HepG2 (cell line): ENCODE data around the gene TNNT3. TPM values are rescaled to one million over a fixed set of nuclear protein-coding genes. Genes with fewer than 3 reads are reported as not detected.

Experiments used
- ATAC-seq: fragments of 200-7000 bp; cut with Tn5 transposase; 3 replicates; pipeline ENCODE4 v1.9.1; 2020; ENCODE audit warnings: mild to moderate bottlenecking, moderate library complexity
- BruUV-seq: library from RNA; stranded (reverse); fragments of 400-500 nt; replicated peaks from 2 replicates; lab custom pipeline; 2021; lab: Mats Ljungman, UMichigan
- CTCF ChIA-PET: fragments of 300-600 bp; formaldehyde crosslinking; extraction: SDS; loops from one replicate; lab custom pipeline; 2021; ENCODE audit warnings: low total read pairs, inconsistent platforms, low intra/inter-chr PET ratio; lab: Yijun Ruan, JAX
- POLR2A ChIA-PET: fragments of 350-600 bp; sonication (Branson Sonifier 250); formaldehyde crosslinking; loops from one replicate; lab custom pipeline; 2020; ENCODE audit warnings: antibody characterized with exemption, inconsistent platforms; lab: Yijun Ruan, JAX
- DNase-seq: peaks from one replicate; pipeline ENCODE4 v3.0.0-alpha.2; 2015; ENCODE audit warnings: low spot score
- FAIRE-seq: peaks from 3 replicates; lab custom pipeline; 2011; peaks lifted over from hg19 to GRCh38; lab: Jason Lieb, UNC
- H2AFZ ChIP-seq: one replicate; pipeline ENCODE4 v1.6.1; 2011; ENCODE audit warnings: low read length, inconsistent platforms
- H3K27ac ChIP-seq: fragments of 300-600 bp; 3 replicates; pipeline ENCODE4 v1.8.0; 2011; ENCODE audit warnings: mixed run types, mild to moderate bottlenecking, mixed read lengths, low read length, inconsistent platforms; ENCODE audit not compliant: insufficient read depth; ENCODE audit errors: extremely low read length
- H3K27me3 ChIP-seq, 2 experiments: fragments of 200-600 bp in 1 of 2; 2 replicates in 1 of 2; 3 replicates in 1 of 2; pipeline versions ENCODE4 v1.6.0 to v1.8.0; 2011; ENCODE audit warnings: low read length in 2 of 2, mild to moderate bottlenecking in 2 of 2, moderate library complexity in 2 of 2, inconsistent platforms in 1 of 2; ENCODE audit not compliant: insufficient read depth in 2 of 2, control insufficient read depth in 1 of 2
- H3K36me3 ChIP-seq, 2 experiments: fragments of 200-600 bp in 1 of 2; replicated peaks in 1 of 2; 2 replicates in 1 of 2; 3 replicates in 1 of 2; pipeline versions ENCODE4 v1.5.1 to v1.8.0; 2011; ENCODE audit warnings: low read length in 2 of 2, inconsistent platforms in 1 of 2; ENCODE audit not compliant: insufficient read depth in 2 of 2, control insufficient read depth in 1 of 2
- H3K4me1 ChIP-seq: 2 replicates; pipeline ENCODE4 v1.5.1; 2012; ENCODE audit warnings: low read length, inconsistent platforms; ENCODE audit not compliant: insufficient read depth
- H3K4me2 ChIP-seq: 2 replicates; pipeline ENCODE4 v1.6.0; 2011; ENCODE audit warnings: low read depth, low read length, inconsistent platforms
- H3K4me3 ChIP-seq, 3 experiments: fragments of 200-600 bp in 1 of 3; sonication (generic), shearing (Covaris generic) in 1 of 3; replicated peaks in 1 of 3; 2 replicates each; pipeline ENCODE4 v1.5.1; 2011 to 2016; ENCODE audit warnings: low read length in 3 of 3, inconsistent platforms in 2 of 3, low read depth in 2 of 3, mild to moderate bottlenecking in 2 of 3, control low read depth in 1 of 3, mixed read lengths in 1 of 3; ENCODE audit not compliant: insufficient read depth in 1 of 3
- H3K79me2 ChIP-seq: one replicate; pipeline ENCODE4 v1.6.1; 2011; ENCODE audit warnings: low read length, inconsistent platforms; ENCODE audit not compliant: insufficient read depth
- H3K9ac ChIP-seq: 2 replicates; pipeline ENCODE4 v1.6.0; 2011; ENCODE audit warnings: mild to moderate bottlenecking, low read depth, low read length, inconsistent platforms; ENCODE audit not compliant: insufficient read depth
- H3K9me3 ChIP-seq: 2 replicates; pipeline ENCODE4 v1.5.1; 2012; ENCODE audit warnings: mild to moderate bottlenecking, low read length
- H4K20me1 ChIP-seq: 2 replicates; pipeline ENCODE4 v1.6.0; 2011; ENCODE audit warnings: inconsistent platforms, mild to moderate bottlenecking, low read length, moderate library complexity; ENCODE audit not compliant: insufficient read depth
- KDM1A ChIP-seq: IDR thresholded peaks from 2 replicates; pipeline ENCODE4 v1.6.1; 2016; ENCODE audit warnings: missing compliant biosample characterization
- MAFK ChIP-seq, 2 experiments: IDR thresholded peaks in 1 of 2; conservative IDR thresholded peaks in 1 of 2; 2 replicates each; pipeline ENCODE4 v1.6.1; 2011; ENCODE audit warnings: improper control_type of control experiment in 2 of 2, low read length in 2 of 2
- NR2C2 ChIP-seq: sonication (generic); formaldehyde crosslinking; IDR thresholded peaks from 2 replicates; pipeline ENCODE4 v1.4.0; 2020; ENCODE audit warnings: missing genetic modification reagents, mild to moderate bottlenecking, moderate library complexity, borderline replicate concordance
- THAP8 ChIP-seq: sonication (generic); formaldehyde crosslinking; IDR thresholded peaks from 2 replicates; pipeline ENCODE4 v1.5.1; 2020; ENCODE audit warnings: missing genetic modification reagents, mild to moderate bottlenecking, borderline replicate concordance
- ZFX ChIP-seq: sonication (generic); formaldehyde crosslinking; IDR thresholded peaks from 2 replicates; pipeline ENCODE4 v1.4.0; 2020; ENCODE audit warnings: mild to moderate bottlenecking, low read depth, missing genetic modification reagents, moderate library complexity
- ZIK1 ChIP-seq: sonication (generic); formaldehyde crosslinking; IDR thresholded peaks from 2 replicates; pipeline ENCODE4 v1.5.0; 2020; ENCODE audit warnings: mild to moderate bottlenecking, low read depth, missing genetic modification reagents, borderline replicate concordance
- ZNF598 ChIP-seq: sonication (generic); formaldehyde crosslinking; IDR thresholded peaks from 2 replicates; pipeline ENCODE4 v1.5.1; 2020; ENCODE audit warnings: mild to moderate bottlenecking, missing genetic modification reagents, borderline replicate concordance
- ZNF678 ChIP-seq: sonication (generic); formaldehyde crosslinking; IDR thresholded peaks from 2 replicates; pipeline ENCODE4 v1.4.0; 2020; ENCODE audit warnings: mild to moderate bottlenecking, missing genetic modification reagents
- WGBS: methylation state at CpG from one replicate; pipeline ENCODE4 v1.1.6; 2017; ENCODE audit warnings: low lambda C conversion rate; 5-methylcytosine and 5-hydroxymethylcytosine counted together
- in situ Hi-C: cut with HindIII; loops from 2 replicates; pipeline ENCODE4 v1.10.0; 2017; ENCODE audit warnings: low pct_unique_long_range_greater_than_20kb; ENCODE audit not compliant: extremely low pct_ligation_motif_present
- intact Hi-C: fragments of 100-400 bp; cut with micrococcal nuclease; formaldehyde crosslinking; loops from one replicate; pipeline ENCODE4 v1.10.0; 2022; ENCODE audit not compliant: unreplicated experiment
- polyA plus RNA-seq, 8 experiments: library from polyadenylated mRNA; depleted of rRNA in 3 of 8; stranded (reverse) in 7 of 8; unstranded in 1 of 8; fragments of >200 nt; fragmentation: Illumina TruSeq in 4 of 8; extraction: Trizol in 4 of 8; gene quantifications; 2 replicates each; pipeline versions ENCODE4 v1.2.1 to v1.2.3, GENCODE V29; 2011 to 2016; ENCODE audit warnings: low read depth in 4 of 8, missing spikeins in 1 of 8, mixed read lengths in 1 of 8; ENCODE audit not compliant: insufficient read depth in 1 of 8
- total RNA-seq, 5 experiments: library from RNA; depleted of rRNA; stranded (reverse); fragments of >200 nt; fragmentation: Illumina TruSeq; extraction: Trizol; gene quantifications; 2 replicates each; pipeline ENCODE4 v1.2.3, GENCODE V29; 2016; ENCODE audit warnings: low read depth in 1 of 5

The TNNT3 gene
- total and polyA plus RNA-seq, 2 of the 13 experiments (the other 11 are each of a cell fraction or from before 2014, with no cell fraction given), result not detected

GRCh38 chr11:1870326-1870696, 49.2 kb upstream of the TNNT3 start:
- no peak overlapping the region for H3K27ac ChIP-seq
- intact Hi-C loops (no loop called here), in situ Hi-C loops (no loop called here)
- TF ChIP-seq NR2C2, result no peak
- TF ChIP-seq KDM1A (CRISPR knock-in tag), result no peak
- no peak for TF ChIP-seq ZFX (CRISPR knock-in tag)
- no peak for TF ChIP-seq ZNF598 (CRISPR knock-in tag)
- TF ChIP-seq ZNF678 (CRISPR knock-in tag), result no peak
- no peak for TF ChIP-seq ZIK1 (CRISPR knock-in tag)
- TF ChIP-seq THAP8 (CRISPR knock-in tag), result no peak
- no peak for TF ChIP-seq MAFK (conservative IDR thresholded peaks at IDR 0.05 in 1 of 2, IDR thresholded peaks at IDR 0.05 in 1 of 2; ENCODE audit: low read length in 2 of 2)
- FAIRE-seq (no peak), DNase-seq (no peak), ATAC-seq (no peak)
- ChIA-PET CTCF (no interaction called here), POLR2A (no interaction called here)
- H3K36me3 ChIP-seq, result no peaks in the 10 kb centered on the region
- no peak overlapping the region for H3K9ac ChIP-seq
- no peak overlapping the region for H3K4me3 ChIP-seq
- no peaks in the 10 kb centered on the region for H4K20me1 ChIP-seq
- H2AFZ ChIP-seq, result no peak overlapping the region
- no peak overlapping the region for H3K4me2 ChIP-seq
- 10% methylated on average over 2 of the region's 12 CpGs for WGBS
- H3K9me3 ChIP-seq, result no peaks in the 10 kb centered on the region
- no TSS peak for BruUV-seq
- H3K4me1 ChIP-seq, result no peaks in the 10 kb centered on the region
- H3K27me3 ChIP-seq, result peaks cover 27 to 79% of the 10 kb centered on the region in 2 experiments
- H3K79me2 ChIP-seq, result no peaks in the 10 kb centered on the region
